Ectodermal cell (in vitro differentiated cells): ENCODE measurements around the gene AHCY.
"Not testable (repeated sequence)": the region's sequence is repeated elsewhere in the genome, so short reads cannot be mapped to it uniquely, and the experiment has no call there.

Experiments
- H3K27ac ChIP-seq: 2 replicates; pipeline ENCODE4 v1.7.0; 2013; ENCODE audit warnings: mild to moderate bottlenecking, low read depth, low read length; ENCODE audit not compliant: insufficient read depth, poor library complexity, severe bottlenecking
- H3K27me3 ChIP-seq: 2 replicates; pipeline ENCODE4 v1.7.0; 2013; ENCODE audit warnings: mild to moderate bottlenecking, low read length; ENCODE audit not compliant: insufficient read depth, control insufficient read depth, poor library complexity, severe bottlenecking
- H3K36me3 ChIP-seq: one replicate; pipeline ENCODE4 v1.7.0; 2013; ENCODE audit warnings: low read length; ENCODE audit not compliant: control insufficient read depth, insufficient read depth
- H3K4me1 ChIP-seq: one replicate; pipeline ENCODE4 v1.7.0; 2013; ENCODE audit warnings: low read length; ENCODE audit not compliant: control insufficient read depth, insufficient read depth
- H3K4me3 ChIP-seq: 2 replicates; pipeline ENCODE4 v1.7.0; 2013; ENCODE audit warnings: low read depth, low read length, control low read depth; ENCODE audit not compliant: insufficient read depth
- H3K9me3 ChIP-seq: 2 replicates; pipeline ENCODE4 v1.7.0; 2013; ENCODE audit warnings: mild to moderate bottlenecking, low read length, moderate library complexity; ENCODE audit not compliant: control insufficient read depth
- WGBS, 2 experiments: methylation state at CpG; one replicate each; pipeline ENCODE4 v1.1.7; 2013; ENCODE audit warnings: missing lambda C conversion rate in 2 of 2; 5-methylcytosine and 5-hydroxymethylcytosine counted together

Gene AHCY

GRCh38 chr20:34296468-34296867 lies 6.7 kb downstream of the AHCY start:
- H3K9me3 ChIP-seq = no peaks in the 10 kb centered on the region

GRCh38 chr20:34295284-34295683 lies 7.9 kb downstream of the AHCY start:
- H3K4me1 ChIP-seq = no peaks in the 10 kb centered on the region
- no peaks in the 10 kb centered on the region for H3K27me3 ChIP-seq
- H3K9me3 ChIP-seq = no peaks in the 10 kb centered on the region
- H3K4me3 ChIP-seq = no peak overlapping the region
- peaks cover 32% of the 10 kb centered on the region for H3K36me3 ChIP-seq
- H3K27ac ChIP-seq = no peak overlapping the region
- WGBS, 2 experiments = 94 to 95% methylated on average over 24 of the region's 24 CpGs

More at GRCh38 chr20:34296468-34296867, 6.7 kb downstream of the AHCY start:
- H3K27ac ChIP-seq = no peak overlapping the region
- no peaks in the 10 kb centered on the region for H3K27me3 ChIP-seq
- H3K36me3 ChIP-seq = peaks cover 24% of the 10 kb centered on the region
- WGBS, 2 experiments = 97 to 98% methylated on average over 2 of the region's 3 CpGs
- H3K4me3 ChIP-seq = no peak overlapping the region
- peaks cover 8% of the 10 kb centered on the region for H3K4me1 ChIP-seq

- Histone ChIP-seq H3K27me3 (no peaks in the 10 kb centered on the region), H3K27ac (no peak overlapping the region), H3K4me1 (no peaks in the 10 kb centered on the region), H3K36me3 (peaks cover 39% of the 10 kb centered on the region), H3K4me3 (no peak overlapping the region), H3K9me3 (no peaks in the 10 kb centered on the region)
- 95 to 97% methylated on average over 7 of the region's 7 CpGs for WGBS, 2 experiments
Observed at GRCh38 chr20:34294563-34294962, 8.6 kb downstream of the AHCY start.

- Histone ChIP-seq H3K4me3 (no peak overlapping the region), H3K27ac (no peak overlapping the region), H3K9me3 (no peaks in the 10 kb centered on the region), H3K4me1 (no peaks in the 10 kb centered on the region), H3K27me3 (no peaks in the 10 kb centered on the region), H3K36me3 (peaks cover 39% of the 10 kb centered on the region)
- WGBS, 2 experiments = 92 to 94% methylated on average over 7 of the region's 7 CpGs
Observed at GRCh38 chr20:34293589-34293988, 9.6 kb downstream of the AHCY start.

GRCh38 chr20:34293119-34293518 lies 10.0 kb downstream of the AHCY start:
- H3K4me1 ChIP-seq = no peaks in the 10 kb centered on the region
- no peak overlapping the region for H3K27ac ChIP-seq
- H3K4me3 ChIP-seq = no peak overlapping the region
- H3K27me3 ChIP-seq = no peaks in the 10 kb centered on the region
- H3K36me3 ChIP-seq = peaks cover 39% of the 10 kb centered on the region
- 91 to 95% methylated on average over 5 of the region's 5 CpGs for WGBS, 2 experiments
- H3K9me3 ChIP-seq = no peaks in the 10 kb centered on the region

- WGBS, 2 experiments = 95% methylated on average over 3 of the region's 3 CpGs
- H3K4me1 ChIP-seq = no peaks in the 10 kb centered on the region
- H3K27me3 ChIP-seq = no peaks in the 10 kb centered on the region
- H3K27ac ChIP-seq = no peak overlapping the region
- H3K9me3 ChIP-seq = no peaks in the 10 kb centered on the region
- peaks cover 45% of the 10 kb centered on the region for H3K36me3 ChIP-seq
- H3K4me3 ChIP-seq = no peak overlapping the region
Observed at GRCh38 chr20:34292496-34292895, 10.7 kb downstream of the AHCY start.

- Histone ChIP-seq H3K4me1 (no peaks in the 10 kb centered on the region), H3K27me3 (no peaks in the 10 kb centered on the region), H3K4me3 (no peak overlapping the region), H3K9me3 (no peaks in the 10 kb centered on the region), H3K36me3 (peaks cover 51% of the 10 kb centered on the region), H3K27ac (no peak overlapping the region)
- WGBS, 2 experiments = 96 to 98% methylated on average over 11 of the region's 11 CpGs
Observed at GRCh38 chr20:34290471-34290870, 12.7 kb downstream of the AHCY start.

- H3K27me3 ChIP-seq, H3K9me3 ChIP-seq, H3K4me3 ChIP-seq, H3K4me1 ChIP-seq, H3K27ac ChIP-seq: not testable (repeated sequence)
- 91 to 95% methylated on average over 5 of the region's 5 CpGs for WGBS, 2 experiments
- H3K36me3 ChIP-seq = peaks cover 65% of the 10 kb centered on the region
Observed at GRCh38 chr20:34287500-34287899, 15.7 kb downstream of the AHCY start.

- H3K27me3 ChIP-seq = no peaks in the 10 kb centered on the region
- H3K9me3 ChIP-seq = no peaks in the 10 kb centered on the region
- no peak overlapping the region for H3K4me3 ChIP-seq
- H3K4me1 ChIP-seq = no peaks in the 10 kb centered on the region
- no peak overlapping the region for H3K27ac ChIP-seq
- 96% methylated on average over 16 of the region's 16 CpGs for WGBS, 2 experiments
- H3K36me3 ChIP-seq = peaks cover 60% of the 10 kb centered on the region
Observed at GRCh38 chr20:34285450-34285849, 17.7 kb downstream of the AHCY start.

- H3K27ac ChIP-seq = no peak overlapping the region
- H3K4me3 ChIP-seq = no peak overlapping the region
- H3K36me3 ChIP-seq = peaks cover 58% of the 10 kb centered on the region
- 93% methylated on average over 1 of the region's 1 CpG for WGBS, 2 experiments
- no peaks in the 10 kb centered on the region for H3K27me3 ChIP-seq
- H3K9me3 ChIP-seq = no peaks in the 10 kb centered on the region
- H3K4me1 ChIP-seq = no peaks in the 10 kb centered on the region
Observed at GRCh38 chr20:34283844-34284243, 19.3 kb downstream of the AHCY start.

GRCh38 chr20:34282041-34282440 lies 21.1 kb downstream of the AHCY start:
- Histone ChIP-seq H3K4me3 (no peak overlapping the region), H3K27ac (no peak overlapping the region), H3K4me1 (no peaks in the 10 kb centered on the region), H3K36me3 (peaks cover 59% of the 10 kb centered on the region), H3K9me3 (no peaks in the 10 kb centered on the region), H3K27me3 (no peaks in the 10 kb centered on the region)
- 96 to 99% methylated on average over 3 to 4 of the region's 4 CpGs for WGBS, 2 experiments
